ENCODE results near the gene RFC5. TPM values are rescaled to one million over a fixed set of nuclear protein-coding genes. Genes with fewer than 3 reads are reported as not detected.

The RFC5 gene
- total and polyA plus RNA-seq, 2 of the 13 experiments (the other 11 are each of a cell fraction or from before 2014, with no cell fraction given) = 16.8 to 51.4 TPM

DNA sequence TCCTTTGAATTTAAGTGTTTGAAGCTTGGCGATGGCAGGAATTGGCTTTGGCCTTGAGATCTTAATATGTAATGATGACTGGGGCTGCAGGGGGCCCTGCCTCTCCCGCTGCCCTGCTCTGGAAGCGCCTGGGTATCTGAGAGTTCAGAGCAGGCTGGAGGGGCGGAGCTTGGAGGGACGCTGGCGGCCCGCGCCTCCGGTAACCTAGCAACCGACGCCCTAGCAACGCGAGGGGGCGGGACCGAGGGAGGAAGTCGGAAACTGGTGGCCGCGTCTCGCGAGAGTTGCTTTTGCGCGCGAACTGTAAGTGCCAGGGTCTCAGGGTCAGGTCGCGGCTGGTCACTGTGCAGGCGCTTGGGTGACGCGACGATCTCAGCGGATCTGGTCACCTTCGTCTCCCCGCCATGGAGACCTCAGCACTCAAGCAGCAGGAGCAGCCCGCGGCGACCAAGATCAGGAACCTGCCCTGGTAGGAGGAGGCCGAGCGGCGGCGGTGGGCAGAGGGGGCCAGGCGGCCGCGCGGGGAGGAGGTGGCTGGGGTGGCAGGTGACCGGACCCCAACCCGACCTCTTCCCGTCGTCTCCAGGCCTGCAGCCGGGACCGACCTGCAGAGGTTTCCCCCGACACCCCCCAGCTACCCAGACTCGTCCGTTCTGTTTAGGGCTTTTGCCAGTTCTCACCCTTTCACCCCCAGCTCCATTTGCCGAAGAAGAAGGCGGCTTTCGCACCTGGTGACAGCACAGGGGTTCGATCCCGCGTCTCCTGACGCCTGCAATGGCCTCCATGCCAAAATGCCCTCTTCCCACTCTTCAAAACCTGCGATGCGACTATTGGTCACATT lies at the start of gene RFC5 (continued):
- TF ChIP-seq, protein P1, sequence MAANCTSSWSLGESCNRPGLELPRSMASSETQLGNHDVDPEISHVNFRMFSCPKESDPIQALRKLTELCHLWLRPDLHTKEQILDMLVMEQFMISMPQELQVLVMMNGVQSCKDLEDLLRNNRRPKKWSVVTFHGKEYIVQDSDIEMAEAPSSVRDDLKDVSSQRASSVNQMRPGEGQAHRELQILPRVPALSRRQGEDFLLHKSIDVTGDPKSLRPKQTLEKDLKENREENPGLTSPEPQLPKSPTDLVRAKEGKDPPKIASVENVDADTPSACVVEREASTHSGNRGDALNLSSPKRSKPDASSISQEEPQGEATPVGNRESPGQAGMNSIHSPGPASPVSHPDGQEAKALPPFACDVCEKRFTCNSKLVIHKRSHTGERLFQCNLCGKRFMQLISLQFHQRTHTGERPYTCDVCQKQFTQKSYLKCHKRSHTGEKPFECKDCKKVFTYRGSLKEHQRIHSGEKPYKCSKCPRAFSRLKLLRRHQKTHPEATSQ (CRISPR knock-in tag; IDR thresholded peaks at IDR 0.05; ENCODE audit: borderline replicate concordance) = no peak
- TF ChIP-seq MYC (CRISPR knock-in tag; IDR thresholded peaks at IDR 0.05; ENCODE audit: borderline replicate concordance) (peak; percentile 76; the same call in 1 of the 2 replicates), HNRNPLL (IDR thresholded peaks at IDR 0.05; ENCODE audit: low read depth, low read length, poor library complexity, severe bottlenecking) (peak; percentile 35), ZSCAN30 (CRISPR knock-in tag; IDR thresholded peaks at IDR 0.05) (no peak), ZNF563 (CRISPR knock-in tag; IDR thresholded peaks at IDR 0.05) (peak; percentile 69), ZNF562 (CRISPR knock-in tag; IDR thresholded peaks at IDR 0.05; ENCODE audit: borderline replicate concordance) (no peak), MAFK (conservative IDR thresholded peaks at IDR 0.05 in 1 of 2, IDR thresholded peaks at IDR 0.05 in 1 of 2; ENCODE audit: low read length in 2 of 2) (no peak), FOXP1 (IDR thresholded peaks at IDR 0.05) (no peak), FOXP1 (CRISPR knock-in tag; IDR thresholded peaks at IDR 0.05) (no peak), ZNF235 (CRISPR knock-in tag; IDR thresholded peaks at IDR 0.05; ENCODE audit: borderline replicate concordance) (no peak), ZNF747 (CRISPR knock-in tag; IDR thresholded peaks at IDR 0.05; ENCODE audit: borderline replicate concordance) (no peak), ZNF556 (CRISPR knock-in tag; IDR thresholded peaks at IDR 0.05; ENCODE audit: borderline replicate concordance) (peak; percentile 50; the same call in 1 of the 2 replicates), DMAP1 (CRISPR knock-in tag; IDR thresholded peaks at IDR 0.05) (peak; percentile 88), IKZF1 (IDR thresholded peaks at IDR 0.05) (no peak), RFX5 (IDR thresholded peaks at IDR 0.05; ENCODE audit: low read depth, low read length) (peak; percentile 82; the same call in 1 of the 2 replicates), RBAK (CRISPR knock-in tag; IDR thresholded peaks at IDR 0.05) (no peak), EED (CRISPR knock-in tag; IDR thresholded peaks at IDR 0.05) (no peak), ZNF430 (CRISPR knock-in tag; IDR thresholded peaks at IDR 0.05) (peak; percentile 79; the same call in 1 of the 2 replicates), MXI1 (IDR thresholded peaks at IDR 0.05; ENCODE audit: borderline replicate concordance, low read depth, low read length) (peak; percentile 100), ZNF34 (CRISPR knock-in tag; IDR thresholded peaks at IDR 0.05; ENCODE audit: borderline replicate concordance) (no peak)
- TF ChIP-seq, protein P2, sequence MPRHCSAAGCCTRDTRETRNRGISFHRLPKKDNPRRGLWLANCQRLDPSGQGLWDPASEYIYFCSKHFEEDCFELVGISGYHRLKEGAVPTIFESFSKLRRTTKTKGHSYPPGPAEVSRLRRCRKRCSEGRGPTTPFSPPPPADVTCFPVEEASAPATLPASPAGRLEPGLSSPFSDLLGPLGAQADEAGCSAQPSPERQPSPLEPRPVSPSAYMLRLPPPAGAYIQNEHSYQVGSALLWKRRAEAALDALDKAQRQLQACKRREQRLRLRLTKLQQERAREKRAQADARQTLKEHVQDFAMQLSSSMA (CRISPR knock-in tag; IDR thresholded peaks at IDR 0.05) = 0 out of 2 replicates have a peak, but pooled peaks have one; percentile 44
- TF ChIP-seq, protein P3, sequence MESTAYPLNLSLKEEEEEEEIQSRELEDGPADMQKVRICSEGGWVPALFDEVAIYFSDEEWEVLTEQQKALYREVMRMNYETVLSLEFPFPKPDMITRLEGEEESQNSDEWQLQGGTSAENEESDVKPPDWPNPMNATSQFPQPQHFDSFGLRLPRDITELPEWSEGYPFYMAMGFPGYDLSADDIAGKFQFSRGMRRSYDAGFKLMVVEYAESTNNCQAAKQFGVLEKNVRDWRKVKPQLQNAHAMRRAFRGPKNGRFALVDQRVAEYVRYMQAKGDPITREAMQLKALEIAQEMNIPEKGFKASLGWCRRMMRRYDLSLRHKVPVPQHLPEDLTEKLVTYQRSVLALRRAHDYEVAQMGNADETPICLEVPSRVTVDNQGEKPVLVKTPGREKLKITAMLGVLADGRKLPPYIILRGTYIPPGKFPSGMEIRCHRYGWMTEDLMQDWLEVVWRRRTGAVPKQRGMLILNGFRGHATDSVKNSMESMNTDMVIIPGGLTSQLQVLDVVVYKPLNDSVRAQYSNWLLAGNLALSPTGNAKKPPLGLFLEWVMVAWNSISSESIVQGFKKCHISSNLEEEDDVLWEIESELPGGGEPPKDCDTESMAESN (CRISPR knock-in tag; conservative IDR thresholded peaks at IDR 0.05) = peak; percentile 74; the same call in 1 of the 2 replicates
- TF ChIP-seq, protein P4, sequence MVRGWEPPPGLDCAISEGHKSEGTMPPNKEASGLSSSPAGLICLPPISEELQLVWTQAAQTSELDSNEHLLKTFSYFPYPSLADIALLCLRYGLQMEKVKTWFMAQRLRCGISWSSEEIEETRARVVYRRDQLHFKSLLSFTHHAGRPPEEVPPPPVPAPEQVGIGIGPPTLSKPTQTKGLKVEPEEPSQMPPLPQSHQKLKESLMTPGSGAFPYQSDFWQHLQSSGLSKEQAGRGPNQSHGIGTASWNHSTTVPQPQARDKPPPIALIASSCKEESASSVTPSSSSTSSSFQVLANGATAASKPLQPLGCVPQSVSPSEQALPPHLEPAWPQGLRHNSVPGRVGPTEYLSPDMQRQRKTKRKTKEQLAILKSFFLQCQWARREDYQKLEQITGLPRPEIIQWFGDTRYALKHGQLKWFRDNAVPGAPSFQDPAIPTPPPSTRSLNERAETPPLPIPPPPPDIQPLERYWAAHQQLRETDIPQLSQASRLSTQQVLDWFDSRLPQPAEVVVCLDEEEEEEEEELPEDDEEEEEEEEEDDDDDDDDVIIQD (CRISPR knock-in tag; IDR thresholded peaks at IDR 0.05; ENCODE audit: low read depth) = peak; percentile 74
- TF ChIP-seq, protein P5, sequence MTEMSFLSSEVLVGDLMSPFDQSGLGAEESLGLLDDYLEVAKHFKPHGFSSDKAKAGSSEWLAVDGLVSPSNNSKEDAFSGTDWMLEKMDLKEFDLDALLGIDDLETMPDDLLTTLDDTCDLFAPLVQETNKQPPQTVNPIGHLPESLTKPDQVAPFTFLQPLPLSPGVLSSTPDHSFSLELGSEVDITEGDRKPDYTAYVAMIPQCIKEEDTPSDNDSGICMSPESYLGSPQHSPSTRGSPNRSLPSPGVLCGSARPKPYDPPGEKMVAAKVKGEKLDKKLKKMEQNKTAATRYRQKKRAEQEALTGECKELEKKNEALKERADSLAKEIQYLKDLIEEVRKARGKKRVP (CRISPR knock-in tag; IDR thresholded peaks at IDR 0.05) = no peak
